Stimulated activated naive CD8-positive, alpha-beta T cell treated with anti-CD3 and anti-CD28 coated beads, Interleukin-15, Interleukin-2, amounts not matched to agents 100 ng/mL and 50 ng/mL, for 24 hours (primary cell): ENCODE results near the gene ERBIN.
A peak's percentile ranks its signal among the peaks of the same experiment; 100 is the strongest.
"Not testable (repeated sequence)": the region's sequence is repeated elsewhere in the genome, so short reads cannot be mapped to it uniquely, and the experiment has no call there.

Experiments
- H3K27ac Mint-ChIP-seq: one replicate; pipeline ENCODE4 v1.8.0; 2021; ENCODE audit warnings: mild to moderate bottlenecking, mixed read lengths
- H3K27me3 Mint-ChIP-seq: one replicate; pipeline ENCODE4 v1.8.0; 2021; ENCODE audit warnings: mixed read lengths
- H3K36me3 Mint-ChIP-seq: one replicate; pipeline ENCODE4 v1.8.0; 2021; ENCODE audit warnings: low read depth, mixed read lengths
- H3K4me1 Mint-ChIP-seq: one replicate; pipeline ENCODE4 v1.8.0; 2021; ENCODE audit warnings: low read depth, mixed read lengths
- H3K4me3 Mint-ChIP-seq: one replicate; pipeline ENCODE4 v1.8.0; 2021; ENCODE audit warnings: mild to moderate bottlenecking, mixed read lengths
- H3K9me3 Mint-ChIP-seq: one replicate; pipeline ENCODE4 v1.8.0; 2021; ENCODE audit warnings: mixed read lengths

The ERBIN gene

DNA sequence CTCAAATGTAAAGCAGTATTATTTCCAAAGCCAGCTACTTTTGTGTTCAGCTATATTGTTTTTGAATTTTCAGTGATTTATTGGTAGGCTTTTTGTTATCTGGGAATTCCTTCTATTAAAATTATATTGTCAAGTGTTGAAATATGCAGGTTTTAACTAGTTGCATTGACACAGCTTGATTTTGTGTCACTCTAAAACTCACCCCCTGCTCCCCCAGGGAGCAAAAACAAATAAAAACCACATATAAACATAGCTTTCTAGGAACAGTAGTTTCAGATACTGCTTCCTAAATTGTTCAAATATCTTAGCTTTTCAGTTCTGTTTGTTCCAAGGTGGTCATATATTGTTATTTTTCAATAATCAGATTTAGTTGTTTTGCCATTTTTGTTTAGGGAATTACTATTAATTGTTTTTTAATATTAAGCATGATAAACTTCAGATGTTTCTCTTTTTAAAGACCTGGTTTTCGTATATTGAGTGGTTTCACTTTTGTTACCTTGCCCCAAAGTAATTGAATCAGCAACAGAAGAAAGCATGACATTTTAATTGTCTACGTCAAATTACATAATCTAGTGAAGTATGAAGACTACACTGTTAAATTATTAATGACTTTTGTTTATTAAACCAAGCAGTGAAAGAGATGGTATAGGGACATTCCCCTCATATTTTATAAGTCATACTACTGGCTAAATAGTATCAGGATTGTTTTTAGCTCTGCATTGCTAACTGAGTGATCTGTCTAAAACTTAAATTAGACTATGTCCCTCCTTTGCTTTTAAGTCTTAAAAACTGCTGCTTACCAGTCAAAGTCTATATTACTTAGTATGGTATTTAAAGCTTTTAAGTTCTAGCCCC, 43.4 kb downstream of the ERBIN start:
- Mint-ChIP-seq H3K4me1 (peaks cover 74% of the 10 kb centered on the region), H3K4me3 (peak overlapping the region; percentile 36), H3K27ac (peak overlapping the region; percentile 12), H3K36me3 (peaks cover 13% of the 10 kb centered on the region), H3K9me3 (peaks cover 9% of the 10 kb centered on the region), H3K27me3 (no peaks in the 10 kb centered on the region)

GRCh38 chr5:65970481-65971367, 44.3 kb downstream of the ERBIN start:
- peak overlapping the region; percentile 33 for H3K27ac Mint-ChIP-seq

GRCh38 chr5:65971643-65972042, 45.3 kb downstream of the ERBIN start:
- Mint-ChIP-seq H3K27ac (no peak overlapping the region), H3K27me3 (no peaks in the 10 kb centered on the region), H3K9me3 (peaks cover 10% of the 10 kb centered on the region), H3K4me3 (no peak overlapping the region), H3K36me3 (peaks cover 21% of the 10 kb centered on the region), H3K4me1 (peaks cover 62% of the 10 kb centered on the region)

More at GRCh38 chr5:65970481-65971367, 44.3 kb downstream of the ERBIN start:
- Mint-ChIP-seq H3K4me1 (peaks cover 69% of the 10 kb centered on the region), H3K36me3 (peaks cover 17% of the 10 kb centered on the region), H3K9me3 (peaks cover 10% of the 10 kb centered on the region), H3K4me3 (peak overlapping the region; percentile 36), H3K27me3 (no peaks in the 10 kb centered on the region)

DNA sequence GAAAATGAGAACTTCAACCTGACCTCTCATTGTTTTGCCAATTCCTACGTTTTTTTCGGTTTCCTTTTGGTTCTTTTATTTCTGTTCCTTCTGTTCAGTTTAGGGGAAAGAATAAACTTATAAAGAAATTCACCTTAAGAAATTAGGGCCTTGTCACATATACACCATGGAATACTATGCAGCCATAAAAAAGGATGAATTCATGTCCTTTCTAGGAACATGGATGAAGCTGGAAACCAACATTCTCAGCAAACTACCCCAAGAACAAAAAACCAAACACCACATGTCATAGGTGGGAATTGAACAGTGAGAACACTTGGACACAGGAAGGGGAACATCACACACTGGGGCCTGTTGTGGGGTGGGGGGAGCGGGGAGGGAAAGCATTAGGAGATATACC, 46.5 kb downstream of the ERBIN start:
- H3K4me3 Mint-ChIP-seq, H3K27me3 Mint-ChIP-seq, H3K27ac Mint-ChIP-seq, H3K9me3 Mint-ChIP-seq: not testable (repeated sequence)
- Mint-ChIP-seq H3K4me1 (peaks cover 52% of the 10 kb centered on the region), H3K36me3 (peaks cover 19% of the 10 kb centered on the region)

DNA sequence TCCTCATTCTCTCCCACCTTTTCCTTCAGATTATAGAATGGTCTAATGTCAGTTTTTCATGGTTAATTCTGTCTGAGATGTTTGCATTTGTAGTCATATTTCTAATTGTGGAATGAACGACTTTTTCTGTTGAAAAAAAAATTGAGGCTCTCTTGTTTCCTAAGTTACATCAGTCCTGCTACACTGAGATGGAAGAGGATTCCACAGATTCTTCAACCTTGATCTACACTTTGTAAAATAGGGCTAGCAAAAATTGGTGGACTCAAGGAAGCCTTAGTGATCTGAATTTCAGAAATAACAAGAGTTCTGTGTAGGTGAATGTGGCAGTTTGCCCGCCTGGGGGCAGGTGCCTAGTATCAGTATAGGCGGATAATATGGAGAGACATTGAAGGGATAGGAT, 51.9 kb downstream of the ERBIN start:
- Mint-ChIP-seq H3K27ac (no peak overlapping the region), H3K4me3 (no peak overlapping the region), H3K27me3 (no peaks in the 10 kb centered on the region), H3K36me3 (peaks cover 17% of the 10 kb centered on the region), H3K4me1 (peaks cover 54% of the 10 kb centered on the region), H3K9me3 (peaks cover 14% of the 10 kb centered on the region)

DNA sequence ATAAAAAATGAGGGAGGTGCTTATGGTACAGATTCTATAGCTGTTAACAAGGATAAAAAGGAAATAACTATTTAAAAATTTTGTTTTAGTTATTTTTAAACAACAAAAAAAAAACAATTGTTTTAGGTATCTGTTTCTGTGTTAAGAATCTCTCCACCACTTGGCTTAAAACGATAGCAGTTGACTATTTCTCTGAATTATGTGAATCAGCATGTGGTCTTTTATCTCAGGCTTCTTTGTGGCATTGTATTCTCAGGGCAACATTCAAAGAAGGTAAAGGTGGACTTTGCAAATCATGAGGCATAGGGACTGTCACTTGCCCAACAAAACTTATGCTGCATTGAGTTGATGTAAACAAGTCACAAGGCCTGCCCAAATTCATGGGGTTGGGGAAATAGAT, 55.2 kb downstream of the ERBIN start:
- Mint-ChIP-seq H3K4me3 (no peak overlapping the region), H3K27ac (peak overlapping the region; percentile 38), H3K27me3 (no peaks in the 10 kb centered on the region), H3K9me3 (peaks cover 10% of the 10 kb centered on the region), H3K4me1 (peaks cover 58% of the 10 kb centered on the region), H3K36me3 (peaks cover 10% of the 10 kb centered on the region)

- H3K4me3 Mint-ChIP-seq, result no peak overlapping the region
- peaks cover 10% of the 10 kb centered on the region for H3K36me3 Mint-ChIP-seq
- H3K27me3 Mint-ChIP-seq, result no peaks in the 10 kb centered on the region
- H3K4me1 Mint-ChIP-seq, result peaks cover 62% of the 10 kb centered on the region
- H3K9me3 Mint-ChIP-seq, result peaks cover 10% of the 10 kb centered on the region
- peak overlapping the region; percentile 38 for H3K27ac Mint-ChIP-seq
These were observed 55.7 kb downstream of the ERBIN start for GRCh38 chr5:65981969-65982619.

DNA sequence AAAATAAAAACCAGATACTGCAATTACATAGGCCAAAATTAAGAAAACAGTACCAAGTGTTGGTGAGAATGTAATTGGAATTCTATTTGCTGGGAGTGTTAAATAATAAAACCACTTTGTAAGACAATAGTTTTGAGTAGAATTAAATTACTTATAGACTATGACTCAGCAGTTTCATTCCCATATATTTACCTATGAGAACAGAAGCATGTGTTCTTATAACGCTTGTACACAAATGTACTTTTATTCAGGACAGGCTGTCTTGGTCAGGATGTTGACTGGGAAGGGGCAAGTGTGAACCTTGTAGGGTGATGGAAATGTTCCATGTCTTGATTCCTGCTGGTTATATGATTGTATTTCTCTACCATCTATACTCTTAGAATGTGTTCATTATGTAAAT, 56.3 kb downstream of the ERBIN start:
- no peak overlapping the region for H3K4me3 Mint-ChIP-seq
- H3K36me3 Mint-ChIP-seq, result peaks cover 10% of the 10 kb centered on the region
- H3K27me3 Mint-ChIP-seq, result no peaks in the 10 kb centered on the region
- H3K4me1 Mint-ChIP-seq, result peaks cover 62% of the 10 kb centered on the region
- H3K9me3 Mint-ChIP-seq, result peaks cover 10% of the 10 kb centered on the region
- no peak overlapping the region for H3K27ac Mint-ChIP-seq

GRCh38 chr5:65984098-65984885, 57.9 kb downstream of the ERBIN start:
- H3K9me3 Mint-ChIP-seq, result peaks cover 3% of the 10 kb centered on the region
- H3K4me1 Mint-ChIP-seq, result peaks cover 57% of the 10 kb centered on the region
- H3K4me3 Mint-ChIP-seq, result no peak overlapping the region
- H3K27me3 Mint-ChIP-seq, result no peaks in the 10 kb centered on the region
- H3K36me3 Mint-ChIP-seq, result peaks cover 5% of the 10 kb centered on the region
- H3K27ac Mint-ChIP-seq, result no peak overlapping the region

DNA sequence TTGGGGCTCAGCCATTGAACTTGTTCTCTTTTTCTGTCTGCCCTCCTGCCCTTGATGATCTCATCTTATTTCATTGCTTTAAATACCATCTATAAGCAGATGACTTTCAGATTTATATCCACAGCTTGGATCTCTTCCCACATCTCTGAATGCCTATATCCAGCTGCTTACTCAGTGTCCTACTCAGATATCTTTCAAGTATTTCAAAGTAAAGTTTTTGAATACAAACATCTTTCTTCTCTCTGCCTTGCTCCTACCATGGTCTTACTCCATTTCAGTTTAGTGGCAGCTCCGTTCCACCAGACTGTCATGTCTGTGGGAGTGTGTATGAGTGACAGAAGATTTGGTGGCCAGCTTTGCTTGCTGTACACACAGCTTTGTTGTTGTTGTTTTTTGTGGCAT, 59.7 kb downstream of the ERBIN start:
- H3K4me1 Mint-ChIP-seq, result peaks cover 46% of the 10 kb centered on the region
- H3K9me3 Mint-ChIP-seq, result no peaks in the 10 kb centered on the region
- peaks cover 5% of the 10 kb centered on the region for H3K36me3 Mint-ChIP-seq
- no peak overlapping the region for H3K27ac Mint-ChIP-seq
- no peak overlapping the region for H3K4me3 Mint-ChIP-seq
- no peaks in the 10 kb centered on the region for H3K27me3 Mint-ChIP-seq

DNA sequence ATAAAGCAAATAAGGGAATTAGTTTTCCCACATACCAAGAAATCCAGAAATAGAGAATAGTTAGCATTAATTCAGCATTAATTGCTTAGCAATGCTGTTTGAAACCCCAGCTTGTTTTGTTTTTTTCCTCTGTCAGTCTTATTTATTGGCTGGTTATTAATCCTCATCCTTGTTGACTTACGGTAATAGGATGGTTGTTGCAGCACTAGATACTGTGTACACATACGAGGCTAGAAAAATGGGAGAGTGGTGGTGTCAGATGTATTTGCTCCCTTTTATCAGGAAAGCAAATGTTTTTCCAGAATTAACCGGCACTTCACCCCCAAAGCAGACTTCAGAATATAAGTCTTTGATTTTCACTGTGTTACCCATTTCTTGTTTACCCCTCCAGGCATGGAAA, 60.4 kb downstream of the ERBIN start:
- Mint-ChIP-seq H3K27me3 (no peaks in the 10 kb centered on the region), H3K4me1 (peaks cover 38% of the 10 kb centered on the region), H3K9me3 (no peaks in the 10 kb centered on the region), H3K4me3 (no peak overlapping the region), H3K27ac (no peak overlapping the region), H3K36me3 (peaks cover 5% of the 10 kb centered on the region)

GRCh38 chr5:65987982-65988381, 61.6 kb downstream of the ERBIN start:
- H3K27me3 Mint-ChIP-seq, result no peaks in the 10 kb centered on the region
- no peaks in the 10 kb centered on the region for H3K9me3 Mint-ChIP-seq
- H3K4me1 Mint-ChIP-seq, result peaks cover 27% of the 10 kb centered on the region
- H3K27ac Mint-ChIP-seq, result no peak overlapping the region
- H3K36me3 Mint-ChIP-seq, result peaks cover 14% of the 10 kb centered on the region
- no peak overlapping the region for H3K4me3 Mint-ChIP-seq

- peaks cover 14% of the 10 kb centered on the region for H3K36me3 Mint-ChIP-seq
- H3K4me3 Mint-ChIP-seq, result no peak overlapping the region
- no peak overlapping the region for H3K27ac Mint-ChIP-seq
- no peaks in the 10 kb centered on the region for H3K9me3 Mint-ChIP-seq
- no peaks in the 10 kb centered on the region for H3K27me3 Mint-ChIP-seq
- peaks cover 29% of the 10 kb centered on the region for H3K4me1 Mint-ChIP-seq
These were observed 62.8 kb downstream of the ERBIN start for GRCh38 chr5:65989158-65989557.

DNA sequence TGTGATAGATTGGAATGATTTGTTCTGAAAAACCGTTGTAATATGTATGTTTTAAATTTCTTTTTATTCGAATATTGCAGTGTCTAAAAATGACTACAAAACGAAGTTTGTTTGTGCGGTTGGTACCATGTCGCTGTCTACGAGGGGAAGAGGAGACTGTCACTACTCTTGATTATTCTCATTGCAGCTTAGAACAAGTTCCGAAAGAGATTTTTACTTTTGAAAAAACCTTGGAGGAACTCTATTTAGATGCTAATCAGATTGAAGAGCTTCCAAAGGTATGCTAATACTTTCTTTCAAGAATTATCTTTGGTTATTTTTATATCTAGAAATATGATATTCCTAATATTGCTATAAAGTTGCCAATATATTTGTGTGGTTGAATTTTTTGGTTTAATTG, 66.3 kb downstream of the ERBIN start:
- Mint-ChIP-seq H3K27ac (no peak overlapping the region), H3K4me1 (peaks cover 19% of the 10 kb centered on the region)

More for the DNA sequence above, 66.3 kb downstream of the ERBIN start:
- H3K9me3 Mint-ChIP-seq, result no peaks in the 10 kb centered on the region
- H3K4me3 Mint-ChIP-seq, result no peak overlapping the region
- peaks cover 36% of the 10 kb centered on the region for H3K36me3 Mint-ChIP-seq
- H3K27me3 Mint-ChIP-seq, result no peaks in the 10 kb centered on the region
